Psoas muscle (tissue), 8 donors: ENCODE data around the gene AKAP6. TPM values are rescaled to one million over a fixed set of nuclear protein-coding genes. Genes with fewer than 3 reads are reported as not detected.

Experiments used
- ATAC-seq, 4 donors: fragments of 200-7000 bp; cut with Tn5 transposase; one replicate each; pipeline ENCODE4 v1.9.1; 2020; ENCODE audit warnings: moderate library complexity in 3 of 4, mild to moderate bottlenecking in 2 of 4
- DNase-seq, 2 donors: peaks; one replicate each; pipeline ENCODE4 v3.0.0-alpha.2; 2020
- H3K27ac ChIP-seq: fragments of 200-600 bp; one replicate; pipeline ENCODE4 v1.8.0; 2022
- H3K27me3 ChIP-seq, 3 donors: fragments of 200-600 bp in 1 of 3; one replicate each; pipeline versions ENCODE4 v1.6.1 to v1.8.0; 2013 to 2022; ENCODE audit warnings: low read length in 2 of 3, mild to moderate bottlenecking in 2 of 3, moderate library complexity in 1 of 3; ENCODE audit not compliant: insufficient read depth in 3 of 3
- H3K36me3 ChIP-seq, 2 donors: fragments of 200-600 bp in 1 of 2; one replicate each; pipeline versions ENCODE4 v1.6.1 to v1.8.0; 2013 to 2022; ENCODE audit warnings: low read depth in 1 of 2, mild to moderate bottlenecking in 1 of 2, moderate library complexity in 1 of 2; ENCODE audit not compliant: insufficient read depth in 1 of 2
- H3K4me1 ChIP-seq: fragments of 200-600 bp; one replicate; pipeline ENCODE4 v1.8.0; 2022
- H3K4me3 ChIP-seq: fragments of 200-600 bp; one replicate; pipeline ENCODE4 v1.8.0; 2022; ENCODE audit warnings: mild to moderate bottlenecking
- H3K9me3 ChIP-seq: fragments of 200-600 bp; one replicate; pipeline ENCODE4 v1.8.0; 2022
- CTCF ChIP-seq: fragments of 200-600 bp; IDR thresholded peaks from one replicate; pipeline ENCODE4 v1.8.0; 2022; ENCODE audit warnings: antibody characterized with exemption
- WGBS, 3 donors: extraction: QIAGEN DNeasy Blood & Tissue Kit; methylation state at CpG; one replicate each; pipeline versions ENCODE4 v1.1.6 to v1.1.7; 2013; 5-methylcytosine and 5-hydroxymethylcytosine counted together
- intact Hi-C, 2 donors: fragments of 100-400 bp; cut with DNase I; formaldehyde crosslinking; loops; one replicate each; pipeline versions ENCODE4 v1.11.0 to v1.14.2; 2022
- polyA plus RNA-seq, 3 donors: library from polyadenylated mRNA; stranded (reverse); fragments of 200-250 nt; gene quantifications; one replicate each; pipeline ENCODE4 v1.2.3, GENCODE V29; 2013
- total RNA-seq, 4 donors: library from RNA; stranded (reverse); fragmentation: NEBNext Ultra II Directional in 2 of 4; extraction: Animal tissue kit (Norgen Biotek cat#: 25700) in 2 of 4; gene quantifications; one replicate each; pipeline versions ENCODE4 v1.2.1 to v1.2.4, GENCODE V29; 2021 to 2023
- donor health status: healthy with polysubstance abuse.
- donor health status: DM: no; HTN: no; CAD: no; lungs with moderate emphysema.
- donor health status: Bipolar disorder and iron deficiency.
- donor health status: healthy.
- donor health status: DM: yes; HTN: yes; CAD: no.
- donor health status: DM: no; HTN: no; CAD: no.
- donor health status: DM: no; HTN: no; CAD: no.
- donor health status: DM: yes; HTN: yes; CAD: no.

AKAP6 gene
- total and polyA plus RNA-seq, 7 donors = 9.1 to 173 (median 113) TPM

GRCh38 chr14:32763673-32764072 is 434.6 kb downstream of the AKAP6 start:
- H3K4me3 ChIP-seq = no peak overlapping the region
- H3K9me3 ChIP-seq = no peaks in the 10 kb centered on the region
- peaks cover 0 to 7% of the 10 kb centered on the region in 2 donors for H3K36me3 ChIP-seq
- 93 to 97% (median 95%) methylated on average over 1 of the region's 1 CpG for WGBS, 3 donors
- no peaks in the 10 kb centered on the region for H3K4me1 ChIP-seq
- H3K27me3 ChIP-seq = no peaks in the 10 kb centered on the region
- ATAC-seq (no peak), DNase-seq (no peak)
- TF ChIP-seq CTCF = no peak
- H3K27ac ChIP-seq = no peak overlapping the region
- intact Hi-C loops = no loop called here

GRCh38 chr14:32764131-32764530 is 435.0 kb downstream of the AKAP6 start:
- intact Hi-C loops = no loop called here
- Histone ChIP-seq H3K4me3 (no peak overlapping the region), H3K9me3 (no peaks in the 10 kb centered on the region), H3K36me3 (peaks cover 0 to 4% of the 10 kb centered on the region in 2 donors), H3K27ac (no peak overlapping the region), H3K4me1 (no peaks in the 10 kb centered on the region), H3K27me3 (no peaks in the 10 kb centered on the region)
- no peak for TF ChIP-seq CTCF
- ATAC-seq (no peak), DNase-seq (no peak)

GRCh38 chr14:32770422-32770821 is 441.3 kb downstream of the AKAP6 start:
- Histone ChIP-seq H3K4me3 (no peak overlapping the region), H3K9me3 (no peaks in the 10 kb centered on the region), H3K36me3 (peaks cover 0 to 26% of the 10 kb centered on the region in 2 donors), H3K27me3 (no peaks in the 10 kb centered on the region), H3K27ac (no peak overlapping the region), H3K4me1 (no peaks in the 10 kb centered on the region)
- no peak for TF ChIP-seq CTCF
- ATAC-seq (no peak), DNase-seq (no peak)
- intact Hi-C loops = no loop called here

- ATAC-seq = no peak
- H3K27ac ChIP-seq = no peak overlapping the region
Measured at GRCh38 chr14:32774214-32774613, 445.1 kb downstream of the AKAP6 start.

More at GRCh38 chr14:32774214-32774613, 445.1 kb downstream of the AKAP6 start:
- H3K4me3 ChIP-seq = no peak overlapping the region
- intact Hi-C loops = no loop called here
- WGBS, 3 donors = 88 to 89% (median 88%) methylated on average over 2 of the region's 2 CpGs
- DNase-seq = no peak
- H3K36me3 ChIP-seq = peaks cover 4 to 31% of the 10 kb centered on the region in 2 donors
- no peaks in the 10 kb centered on the region for H3K4me1 ChIP-seq
- TF ChIP-seq CTCF = no peak
- no peaks in the 10 kb centered on the region for H3K9me3 ChIP-seq
- no peaks in the 10 kb centered on the region for H3K27me3 ChIP-seq
